GM20000 (cell line): ENCODE data around the gene ENPP6.

Experiments used
- DNase-seq: peaks from one replicate; pipeline ENCODE4 v3.0.0; 2012; ENCODE audit warnings: low spot score
- CTCF ChIP-seq: IDR thresholded peaks from 2 replicates; pipeline ENCODE4 v1.5.1; 2012; ENCODE audit warnings: mild to moderate bottlenecking, control low read depth; ENCODE audit errors: extremely low read depth, missing control alignments

The ENPP6 gene

GRCh38 chr4:184157322-184157721 is 60.4 kb downstream of the ENPP6 start:
- TF ChIP-seq CTCF, result no peak
- no peak for DNase-seq

GRCh38 chr4:184156163-184156920 is 61.3 kb downstream of the ENPP6 start:
- no peak for TF ChIP-seq CTCF
- no peak for DNase-seq

DNA sequence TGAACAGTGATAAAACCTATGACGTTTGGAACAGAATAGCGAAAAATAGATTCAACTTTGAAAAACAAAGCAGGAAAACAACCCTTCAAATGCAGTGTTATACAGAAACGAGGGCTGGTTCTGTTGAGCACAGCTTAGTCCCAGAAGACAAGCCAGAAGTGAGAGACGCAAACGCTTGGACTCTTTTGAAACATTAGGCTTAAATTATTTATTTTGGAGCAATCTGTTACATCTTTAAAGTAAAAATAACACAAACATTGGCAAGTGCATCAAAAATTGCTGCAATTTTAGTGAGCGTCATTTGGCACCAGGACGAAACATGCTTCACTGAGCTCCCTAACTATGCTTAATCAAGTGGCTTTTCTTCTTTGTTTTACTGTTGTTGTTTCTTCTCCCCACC is 63.5 kb downstream of the ENPP6 start:
- no peak for TF ChIP-seq CTCF
- DNase-seq, result no peak

- DNase-seq, result no peak
- no peak for TF ChIP-seq CTCF
Observed at GRCh38 chr4:184153781-184154180, 63.9 kb downstream of the ENPP6 start.

DNA sequence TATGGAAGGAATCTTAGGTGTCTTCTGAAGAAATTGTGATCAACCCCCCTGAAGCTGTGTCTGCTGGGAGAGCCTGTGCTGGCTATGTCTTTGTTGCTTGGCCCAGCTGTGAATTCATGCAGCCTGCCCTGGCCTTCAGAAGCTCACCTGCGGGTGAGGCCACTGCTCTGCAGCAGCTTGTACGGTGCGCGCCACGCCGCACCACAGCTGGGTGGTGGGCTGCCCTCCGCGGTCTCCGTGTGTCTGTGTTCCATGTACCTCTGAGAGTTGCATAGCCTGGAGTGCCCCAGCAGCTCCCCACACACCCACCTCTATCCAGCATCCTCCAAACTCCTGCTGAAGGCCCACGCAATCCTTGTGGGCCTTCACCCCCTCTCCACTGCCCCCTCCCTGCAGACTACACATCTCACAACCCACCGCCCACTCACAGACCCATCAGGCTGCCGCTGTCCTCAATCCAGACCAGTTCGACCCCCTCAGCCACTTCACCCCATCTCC is 65.6 kb downstream of the ENPP6 start:
- no peak for TF ChIP-seq CTCF
- no peak for DNase-seq

DNA sequence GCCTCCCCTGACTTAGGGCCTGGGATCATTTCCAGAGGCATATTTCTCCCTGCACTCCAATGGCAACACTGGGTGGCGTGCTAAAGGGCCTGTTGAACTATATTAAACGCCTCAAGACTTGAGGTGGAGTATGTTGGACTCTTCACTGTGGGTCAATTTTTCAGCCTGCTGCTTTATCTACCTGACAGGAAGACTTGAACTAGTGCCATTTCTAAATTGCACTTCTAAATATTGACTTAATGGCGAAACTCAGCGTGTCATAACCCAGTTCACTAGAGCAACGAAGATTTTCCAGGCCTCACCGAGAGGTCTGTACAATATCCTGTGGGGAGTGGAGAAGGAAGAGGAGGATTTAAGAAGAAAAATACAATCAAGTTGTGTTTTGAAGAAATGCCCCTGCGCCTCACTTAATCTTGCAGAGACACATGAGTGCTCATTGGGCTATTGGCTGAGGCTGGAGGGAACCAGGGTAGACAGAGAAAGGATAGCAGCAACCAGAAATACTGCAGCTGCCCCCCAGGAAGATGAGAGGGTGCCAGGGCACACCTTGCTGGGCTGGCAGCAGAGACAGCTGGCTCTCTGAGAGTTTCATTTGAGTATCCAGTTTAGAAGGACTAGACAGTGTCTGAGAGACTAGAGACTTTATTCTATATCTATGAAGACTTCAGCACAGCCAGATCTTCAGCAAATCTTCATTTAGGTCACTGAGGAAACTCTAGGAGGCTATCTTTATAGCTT is 67.4 kb downstream of the ENPP6 start:
- TF ChIP-seq CTCF, result no peak
- no peak for DNase-seq
